Natural killer cell treated with Interleukin-12 subunit alpha and Interleukin-12 subunit beta and Interleukin-15 and Interleukin-18, amount 100 ng/mL, for 72 hours (primary cell): ENCODE measurements around the gene MBNL1. TPM values are rescaled to one million over a fixed set of nuclear protein-coding genes. Genes with fewer than 3 reads are reported as not detected.

ENCODE experiments used
- ATAC-seq, 2 donors: fragments of 150-1000 bp; cut with Tn5 transposase in 1 of 2; sonication (Bioruptor Pico), chemical (Tn5 transposase) in 1 of 2; 2 replicates each; pipeline ENCODE4 v1.10.0; 2021
- DNase-seq: peaks from one replicate; pipeline ENCODE4 v3.0.0; 2022; ENCODE audit warnings: low spot score
- H3K27ac Mint-ChIP-seq, 2 donors: 1 replicate in 1 of 2; 2 replicates in 1 of 2; pipeline ENCODE4 v1.8.0; 2022; ENCODE audit warnings: mixed read lengths in 2 of 2, mild to moderate bottlenecking in 1 of 2, moderate library complexity in 1 of 2
- H3K27me3 Mint-ChIP-seq, 2 donors: 1 replicate in 1 of 2; 2 replicates in 1 of 2; pipeline ENCODE4 v1.8.0; 2022; ENCODE audit warnings: mixed read lengths in 2 of 2
- H3K36me3 Mint-ChIP-seq: one replicate; pipeline ENCODE4 v1.8.0; 2022; ENCODE audit warnings: mixed read lengths
- H3K4me1 Mint-ChIP-seq, 2 donors: 1 replicate in 1 of 2; 2 replicates in 1 of 2; pipeline ENCODE4 v1.8.0; 2022; ENCODE audit warnings: low read depth in 2 of 2, mixed read lengths in 2 of 2, mild to moderate bottlenecking in 1 of 2
- H3K4me3 Mint-ChIP-seq: one replicate; pipeline ENCODE4 v1.8.0; 2022; ENCODE audit warnings: mixed read lengths
- H3K9me3 Mint-ChIP-seq: 2 replicates; pipeline ENCODE4 v1.8.0; 2022; ENCODE audit warnings: mixed read lengths
- total RNA-seq, 2 donors: library from RNA; stranded (reverse); gene quantifications; one replicate each; pipeline ENCODE4 v1.2.3, GENCODE V29; 2022

The MBNL1 gene
- total RNA-seq, 2 donors from 2014 or later = 353 to 509 TPM

DNA sequence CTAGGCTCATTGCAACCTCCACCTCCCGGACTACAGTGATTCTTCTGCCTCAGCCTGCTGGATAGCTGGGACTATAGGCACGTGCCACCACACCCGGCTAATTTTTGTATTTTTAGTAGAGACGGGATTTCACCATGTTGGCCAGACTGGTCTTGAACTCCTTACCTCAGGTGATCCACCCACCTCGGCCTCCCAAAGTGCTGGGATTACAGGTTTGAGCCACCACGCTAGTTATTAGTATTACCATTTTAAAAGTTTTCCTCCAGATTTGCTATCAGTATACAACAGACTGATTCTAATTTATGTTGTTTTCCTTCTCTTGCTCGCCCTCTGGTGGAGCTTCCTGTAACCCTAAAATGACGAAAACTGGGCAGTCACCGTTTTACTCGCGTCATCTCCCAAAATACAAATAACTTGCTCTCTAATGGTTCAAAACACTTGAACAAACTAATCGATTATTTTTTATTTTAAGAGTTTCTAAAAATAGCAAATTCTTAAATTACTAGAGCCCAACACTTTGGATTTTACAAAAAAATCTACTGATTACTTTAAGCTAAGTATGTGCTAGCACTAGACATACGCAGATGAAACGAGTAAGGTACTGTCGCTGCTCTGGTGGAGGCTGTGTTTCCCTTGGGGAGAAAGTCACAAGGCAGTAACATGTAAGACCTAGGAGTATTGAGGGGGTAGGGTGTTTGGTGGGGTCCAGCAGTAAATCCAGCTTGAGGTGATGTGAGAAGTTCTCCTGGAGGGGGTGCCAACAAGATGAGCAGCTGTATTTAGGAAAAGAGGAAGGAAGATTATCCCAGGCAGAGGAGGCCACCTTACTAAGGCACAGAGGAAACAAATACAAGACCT is 203.3 kb downstream of the MBNL1 start:
- peaks cover 10 to 12% of the 10 kb centered on the region in 2 donors for H3K4me1 Mint-ChIP-seq
- no peaks in the 10 kb centered on the region for H3K27me3 Mint-ChIP-seq
- no peaks in the 10 kb centered on the region for H3K36me3 Mint-ChIP-seq
- peak overlapping the region; percentile 54 to 87 for H3K27ac Mint-ChIP-seq
- peak overlapping the region; percentile 30 for H3K4me3 Mint-ChIP-seq
- no peaks in the 10 kb centered on the region for H3K9me3 Mint-ChIP-seq
- ATAC-seq (peak; percentile 79 to 86), DNase-seq (peak; percentile 73)

- Mint-ChIP-seq H3K27me3 (no peaks in the 10 kb centered on the region), H3K36me3 (no peaks in the 10 kb centered on the region), H3K4me3 (peak overlapping the region; percentile 30), H3K4me1 (peaks cover 10 to 12% of the 10 kb centered on the region in 2 donors), H3K9me3 (no peaks in the 10 kb centered on the region), H3K27ac (peak overlapping the region; percentile 54 to 87)
- DNase-seq (no peak), ATAC-seq (no peak)
These were observed 203.9 kb downstream of the MBNL1 start for GRCh38 chr3:152472672-152472954.

GRCh38 chr3:152474585-152474984 is 205.9 kb downstream of the MBNL1 start:
- H3K27me3 Mint-ChIP-seq = peaks cover 0 to 3% of the 10 kb centered on the region in 2 donors
- ATAC-seq = no peak
- DNase-seq = no peak
- no peaks in the 10 kb centered on the region for H3K36me3 Mint-ChIP-seq
- no peak overlapping the region for H3K4me3 Mint-ChIP-seq
- no peaks in the 10 kb centered on the region for H3K9me3 Mint-ChIP-seq
- no peak overlapping the region for H3K27ac Mint-ChIP-seq
- peaks cover 10 to 12% of the 10 kb centered on the region in 2 donors for H3K4me1 Mint-ChIP-seq

DNA sequence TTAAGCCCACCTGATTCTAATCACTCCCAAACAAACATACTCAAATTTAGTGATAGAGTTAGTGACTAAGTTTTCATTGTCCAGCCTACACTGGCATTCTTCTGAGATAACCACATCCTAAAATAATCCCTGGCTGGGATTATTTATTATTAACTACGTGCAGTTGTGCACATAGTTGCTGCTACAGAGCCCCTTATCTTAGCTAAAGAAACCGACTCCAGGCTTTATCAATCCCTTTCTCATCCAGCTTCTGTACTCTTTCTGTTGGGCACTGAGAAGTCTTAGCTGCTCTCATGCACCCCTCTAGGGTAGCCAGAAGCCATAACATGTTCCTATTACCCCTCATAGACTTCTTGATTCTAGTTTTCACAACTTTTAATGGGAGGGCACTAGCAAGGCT is 208.7 kb downstream of the MBNL1 start:
- Mint-ChIP-seq H3K36me3 (peaks cover 4% of the 10 kb centered on the region), H3K27ac (no peak overlapping the region)
- no peak for ATAC-seq

GRCh38 chr3:152480282-152480953 is 211.7 kb downstream of the MBNL1 start:
- H3K4me3 Mint-ChIP-seq = no peak overlapping the region
- H3K36me3 Mint-ChIP-seq = peaks cover 11% of the 10 kb centered on the region
- ATAC-seq (no peak), DNase-seq (no peak)
- H3K9me3 Mint-ChIP-seq = no peaks in the 10 kb centered on the region
- H3K27me3 Mint-ChIP-seq = peaks cover 0 to 3% of the 10 kb centered on the region in 2 donors
- H3K27ac Mint-ChIP-seq = no peak overlapping the region
- no peaks in the 10 kb centered on the region for H3K4me1 Mint-ChIP-seq

More for the DNA sequence above, 208.7 kb downstream of the MBNL1 start:
- peaks cover 0 to 3% of the 10 kb centered on the region in 2 donors for H3K27me3 Mint-ChIP-seq
- DNase-seq = no peak
- H3K4me1 Mint-ChIP-seq = peaks cover 3 to 5% of the 10 kb centered on the region in 2 donors
- no peaks in the 10 kb centered on the region for H3K9me3 Mint-ChIP-seq
- no peak overlapping the region for H3K4me3 Mint-ChIP-seq

GRCh38 chr3:152486364-152486763 is 217.6 kb downstream of the MBNL1 start:
- Mint-ChIP-seq H3K27me3 (no peaks in the 10 kb centered on the region), H3K9me3 (no peaks in the 10 kb centered on the region), H3K4me3 (no peak overlapping the region), H3K27ac (no peak overlapping the region), H3K36me3 (peaks cover 16% of the 10 kb centered on the region), H3K4me1 (no peaks in the 10 kb centered on the region)
- no peak for ATAC-seq
- DNase-seq = no peak

GRCh38 chr3:152488449-152488848 is 219.7 kb downstream of the MBNL1 start:
- ATAC-seq (no peak), DNase-seq (no peak)
- no peaks in the 10 kb centered on the region for H3K4me1 Mint-ChIP-seq
- H3K27me3 Mint-ChIP-seq = no peaks in the 10 kb centered on the region
- H3K27ac Mint-ChIP-seq = no peak overlapping the region
- no peaks in the 10 kb centered on the region for H3K9me3 Mint-ChIP-seq
- H3K36me3 Mint-ChIP-seq = peaks cover 4% of the 10 kb centered on the region
- H3K4me3 Mint-ChIP-seq = no peak overlapping the region

DNA sequence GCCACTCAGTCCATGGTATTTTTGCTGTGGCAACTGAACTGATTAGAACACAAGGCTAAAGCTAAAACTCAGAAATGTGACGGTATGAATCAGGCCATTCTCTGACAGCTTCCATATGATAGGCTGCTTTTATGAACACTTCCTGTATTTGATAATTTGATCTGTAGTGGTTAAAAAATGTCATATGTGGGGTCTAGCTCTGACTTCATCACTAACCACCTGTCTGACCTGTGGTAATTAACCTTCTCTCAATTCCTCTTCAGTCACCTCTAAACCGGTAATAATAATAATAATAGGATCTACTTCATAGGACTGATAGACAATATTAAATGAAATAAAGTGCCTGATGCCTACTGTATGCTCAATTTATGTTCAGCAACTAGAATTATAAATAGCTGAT is 223.2 kb downstream of the MBNL1 start:
- no peak for ATAC-seq
- Mint-ChIP-seq H3K27ac (no peak overlapping the region), H3K27me3 (no peaks in the 10 kb centered on the region), H3K4me1 (no peaks in the 10 kb centered on the region), H3K4me3 (no peak overlapping the region), H3K36me3 (peaks cover 4% of the 10 kb centered on the region), H3K9me3 (no peaks in the 10 kb centered on the region)
- no peak for DNase-seq

- ATAC-seq (no peak), DNase-seq (no peak)
- H3K27ac Mint-ChIP-seq = no peak overlapping the region
- H3K27me3 Mint-ChIP-seq = no peaks in the 10 kb centered on the region
- H3K4me3 Mint-ChIP-seq = no peak overlapping the region
- H3K36me3 Mint-ChIP-seq = no peaks in the 10 kb centered on the region
- no peaks in the 10 kb centered on the region for H3K9me3 Mint-ChIP-seq
- no peaks in the 10 kb centered on the region for H3K4me1 Mint-ChIP-seq
These were observed 227.6 kb downstream of the MBNL1 start for GRCh38 chr3:152496286-152496685.

DNA sequence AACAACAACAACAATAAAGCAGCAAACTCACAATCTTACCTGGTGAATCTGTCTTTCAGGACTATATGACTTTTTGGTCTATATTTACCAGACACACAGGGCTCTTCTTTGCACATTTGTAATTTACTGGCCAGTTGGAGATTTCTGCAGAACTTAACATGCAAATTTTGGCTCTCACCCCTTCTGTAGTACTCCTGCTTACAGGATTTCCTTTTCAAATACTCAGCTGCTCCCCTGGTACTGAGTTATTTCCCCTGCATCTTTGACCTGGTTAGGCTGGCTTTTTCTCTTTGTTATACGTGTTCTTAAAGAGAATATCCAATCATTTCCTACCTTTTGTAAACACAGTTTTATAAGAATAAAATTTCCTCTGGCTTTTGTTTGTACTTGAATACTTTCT is 228.0 kb downstream of the MBNL1 start:
- DNase-seq (no peak), ATAC-seq (no peak)
- Mint-ChIP-seq H3K9me3 (no peaks in the 10 kb centered on the region), H3K27ac (no peak overlapping the region), H3K27me3 (no peaks in the 10 kb centered on the region), H3K4me1 (no peaks in the 10 kb centered on the region), H3K36me3 (no peaks in the 10 kb centered on the region), H3K4me3 (no peak overlapping the region)

GRCh38 chr3:152497457-152497856 is 228.7 kb downstream of the MBNL1 start:
- no peaks in the 10 kb centered on the region for H3K27me3 Mint-ChIP-seq

GRCh38 chr3:152497890-152498289 is 229.2 kb downstream of the MBNL1 start:
- no peak for DNase-seq
- no peak overlapping the region for H3K27ac Mint-ChIP-seq
- H3K27me3 Mint-ChIP-seq = no peaks in the 10 kb centered on the region
- no peaks in the 10 kb centered on the region for H3K9me3 Mint-ChIP-seq
- H3K4me1 Mint-ChIP-seq = no peaks in the 10 kb centered on the region
- no peaks in the 10 kb centered on the region for H3K36me3 Mint-ChIP-seq
- no peak overlapping the region for H3K4me3 Mint-ChIP-seq
- no peak for ATAC-seq

More at GRCh38 chr3:152497457-152497856, 228.7 kb downstream of the MBNL1 start:
- ATAC-seq = no peak
- Mint-ChIP-seq H3K4me1 (no peaks in the 10 kb centered on the region), H3K27ac (no peak overlapping the region), H3K4me3 (no peak overlapping the region), H3K9me3 (no peaks in the 10 kb centered on the region), H3K36me3 (no peaks in the 10 kb centered on the region)
- no peak for DNase-seq

DNA sequence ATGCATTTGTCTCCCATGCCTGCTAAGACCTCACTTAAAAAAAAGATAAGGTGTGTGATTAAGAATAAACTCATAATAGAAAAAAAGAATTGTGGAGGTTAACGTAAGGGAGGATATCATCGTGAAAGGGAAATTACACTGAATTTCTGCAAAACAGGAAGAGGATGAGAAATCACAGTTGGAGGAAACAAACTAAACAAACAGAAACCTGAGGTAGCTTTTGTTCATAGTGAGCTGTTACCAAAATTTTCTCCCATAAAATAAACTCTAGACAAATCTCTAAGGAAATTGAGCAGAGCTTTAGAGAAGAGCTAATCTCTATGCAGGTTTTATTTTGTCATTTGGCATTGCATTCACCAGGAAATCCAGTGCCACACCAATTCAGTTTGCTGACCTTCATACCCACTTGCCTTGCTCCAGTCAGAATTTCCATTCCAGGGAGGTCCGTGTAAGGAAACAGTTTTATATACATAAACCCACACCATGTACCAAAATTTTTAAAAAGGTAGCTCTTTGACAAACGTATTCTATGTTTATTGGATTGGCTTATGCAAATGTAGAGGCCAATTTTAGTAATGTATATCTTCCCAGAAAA is 231.2 kb downstream of the MBNL1 start:
- Mint-ChIP-seq H3K27ac (no peak overlapping the region), H3K9me3 (no peaks in the 10 kb centered on the region), H3K36me3 (no peaks in the 10 kb centered on the region), H3K4me1 (no peaks in the 10 kb centered on the region), H3K4me3 (no peak overlapping the region), H3K27me3 (no peaks in the 10 kb centered on the region)
- ATAC-seq (no peak), DNase-seq (no peak)

DNA sequence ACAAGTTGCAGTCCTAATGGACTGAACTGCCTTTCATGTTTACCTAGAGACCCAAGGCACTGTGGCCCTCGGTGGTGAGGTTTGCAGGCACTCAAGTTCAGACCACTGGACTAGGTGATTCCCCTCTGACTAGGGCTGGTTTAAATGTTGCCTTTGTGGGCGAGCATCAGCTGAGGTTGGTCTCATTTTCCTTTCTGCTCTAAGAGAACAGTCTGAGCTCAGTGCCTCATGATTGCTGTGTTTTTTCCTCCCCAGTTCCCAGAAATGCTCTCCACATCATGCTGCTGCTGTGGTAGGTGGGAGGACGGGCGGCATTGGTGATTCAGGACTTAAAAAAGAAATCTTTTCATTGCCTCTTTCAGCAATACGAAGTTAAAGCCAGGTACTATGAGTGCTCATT is 237.2 kb downstream of the MBNL1 start:
- Mint-ChIP-seq H3K27me3 (no peaks in the 10 kb centered on the region), H3K27ac (no peak overlapping the region), H3K36me3 (no peaks in the 10 kb centered on the region), H3K9me3 (no peaks in the 10 kb centered on the region), H3K4me3 (no peak overlapping the region), H3K4me1 (peaks cover 0 to 3% of the 10 kb centered on the region in 2 donors)
- DNase-seq (no peak), ATAC-seq (peak; percentile 67 to 68)
